GM19438 (cell line): ENCODE measurements around the gene CBX2.

ENCODE experiments used
- ATAC-seq: cut with Tn5 transposase; IDR thresholded peaks from one replicate; pipeline ENCODE4 v1.9.1; 2021; ENCODE audit warnings: low read depth; ENCODE audit not compliant: unreplicated experiment

The CBX2 gene

GRCh38 chr17:79785900-79786810 lies 8.2 kb downstream of the CBX2 start:
- ATAC-seq = no peak

GRCh38 chr17:79786930-79787643 lies 9.1 kb downstream of the CBX2 start:
- ATAC-seq = no peak

DNA sequence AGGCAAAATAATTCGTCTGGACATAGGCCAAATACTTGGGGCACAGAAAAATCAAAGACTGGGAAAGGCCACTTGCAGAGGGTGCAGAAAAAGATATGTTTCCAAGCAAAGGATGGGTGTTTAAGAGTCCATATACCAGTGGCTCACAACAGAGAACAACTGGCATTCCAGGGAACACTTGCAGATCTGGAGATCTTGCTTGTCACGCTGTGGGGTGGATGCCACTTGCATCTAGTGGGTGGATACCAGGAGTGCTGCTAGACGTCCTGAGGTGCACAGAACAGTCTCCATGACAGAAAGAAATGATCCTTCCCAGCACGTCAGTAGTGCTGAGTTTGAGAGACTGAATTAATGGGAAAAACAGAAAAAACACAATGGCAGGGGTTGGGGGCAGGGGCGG lies 10.5 kb downstream of the CBX2 start:
- ATAC-seq = no peak

DNA sequence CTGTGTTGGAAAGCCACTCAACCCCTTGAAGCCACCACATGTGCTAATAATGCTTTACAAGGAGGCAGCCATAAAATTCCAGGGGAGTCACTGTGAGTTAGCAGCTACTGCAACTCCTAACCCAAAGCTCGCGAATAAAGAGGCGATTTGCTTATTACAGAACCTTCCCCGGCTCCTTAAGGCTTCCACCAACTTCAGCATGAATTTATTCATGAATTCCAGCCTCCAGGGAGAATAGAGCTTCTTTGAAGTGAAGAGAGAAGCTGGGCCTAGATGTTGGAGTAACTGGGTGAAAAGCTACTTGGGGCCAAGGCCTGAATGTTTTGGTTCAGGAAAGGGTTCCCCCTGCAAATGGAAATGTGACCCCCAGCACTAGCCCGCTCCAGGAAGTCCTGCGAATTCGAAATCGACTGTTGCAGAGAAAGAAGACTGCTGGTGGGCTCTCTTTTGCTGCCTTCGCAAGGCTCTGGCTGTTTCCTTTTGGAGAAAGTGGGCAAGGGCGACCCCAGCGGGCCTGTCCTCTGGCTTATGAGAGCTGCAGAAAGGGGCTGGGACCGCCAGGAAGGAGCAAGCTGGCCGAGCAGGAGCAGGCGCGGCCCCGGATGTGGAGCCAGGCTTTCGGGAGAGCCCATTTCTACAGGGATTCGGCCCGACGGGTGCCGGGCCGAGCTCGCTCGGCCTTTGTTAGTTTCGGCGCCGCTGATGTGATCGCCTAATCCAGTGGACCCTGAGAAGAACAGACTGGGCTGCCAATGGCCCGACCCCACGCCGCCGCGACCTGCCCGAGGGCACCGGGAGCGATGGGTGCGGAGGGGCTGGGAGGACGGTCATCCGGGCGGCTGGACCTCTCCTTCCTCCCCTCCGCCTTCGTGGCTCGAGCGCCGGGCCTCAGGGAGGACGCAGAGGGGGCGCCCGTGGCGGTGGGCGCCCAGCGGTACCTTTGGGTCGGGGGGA lies 11.3 kb downstream of the CBX2 start:
- ATAC-seq = no peak

- no peak for ATAC-seq
Observed at GRCh38 chr17:79789943-79790804, 12.2 kb downstream of the CBX2 start.

- ATAC-seq = no peak
Observed at GRCh38 chr17:79790805-79791734, 13.1 kb downstream of the CBX2 start.

DNA sequence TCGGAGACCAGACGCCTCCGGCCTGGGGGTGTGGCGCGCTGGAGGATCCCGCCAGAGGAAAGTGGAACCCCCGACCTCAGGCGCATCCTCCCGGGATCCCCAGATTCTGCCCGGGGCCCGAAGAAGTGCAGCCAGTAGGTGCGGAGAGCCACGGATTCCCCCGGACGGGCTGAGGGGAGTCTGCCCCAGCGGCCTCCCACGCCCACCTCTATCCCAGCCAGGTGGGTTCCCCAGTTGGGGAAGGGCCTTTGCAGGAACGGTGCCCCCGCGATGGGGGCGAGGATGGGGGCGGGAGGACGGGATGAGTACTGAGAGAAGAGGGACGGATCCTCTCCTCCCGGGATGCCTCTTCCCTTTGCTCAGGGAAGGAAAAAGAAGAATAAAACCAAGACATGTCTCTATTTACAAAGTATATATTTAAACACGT lies 13.8 kb downstream of the CBX2 start:
- ATAC-seq = no peak

GRCh38 chr17:79792341-79792871 lies 14.5 kb downstream of the CBX2 start:
- ATAC-seq = no peak

GRCh38 chr17:79792984-79793923 lies 15.3 kb downstream of the CBX2 start:
- ATAC-seq = no peak

GRCh38 chr17:79793924-79794304 lies 16.0 kb downstream of the CBX2 start:
- no peak for ATAC-seq

- ATAC-seq = no peak
Observed at GRCh38 chr17:79794659-79795511, 16.9 kb downstream of the CBX2 start.

DNA sequence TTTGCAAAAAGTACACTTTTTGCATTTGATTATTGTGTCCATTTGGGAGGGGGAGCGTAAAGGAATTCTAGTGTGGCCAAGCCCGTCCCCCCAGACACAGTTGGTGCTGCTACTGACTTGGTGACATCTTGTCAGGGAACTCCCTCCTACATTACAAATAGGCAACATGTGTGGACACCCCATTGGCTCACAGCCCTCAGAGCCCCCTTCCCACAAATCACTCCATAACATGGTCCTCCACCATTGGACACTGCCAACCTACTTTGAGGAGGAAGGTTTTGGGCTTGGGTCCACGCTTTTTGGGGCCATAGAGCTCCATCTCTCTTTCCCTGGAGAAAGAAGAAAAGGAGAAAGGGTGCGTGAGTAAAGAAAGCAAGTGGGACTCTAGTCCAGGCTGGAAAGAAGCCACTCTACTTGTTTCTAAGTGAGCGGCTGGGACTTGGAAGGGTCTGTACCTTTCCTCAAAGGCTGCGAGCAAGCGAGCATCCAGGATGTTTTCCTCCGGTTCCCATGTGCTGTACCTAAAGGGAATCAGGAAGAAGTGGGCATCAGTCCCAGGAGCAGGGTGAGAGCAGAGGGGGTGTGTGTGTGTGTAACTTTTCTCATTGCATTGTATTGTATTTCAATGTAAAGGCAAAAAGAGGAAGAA lies 18.0 kb downstream of the CBX2 start:
- ATAC-seq = no peak

DNA sequence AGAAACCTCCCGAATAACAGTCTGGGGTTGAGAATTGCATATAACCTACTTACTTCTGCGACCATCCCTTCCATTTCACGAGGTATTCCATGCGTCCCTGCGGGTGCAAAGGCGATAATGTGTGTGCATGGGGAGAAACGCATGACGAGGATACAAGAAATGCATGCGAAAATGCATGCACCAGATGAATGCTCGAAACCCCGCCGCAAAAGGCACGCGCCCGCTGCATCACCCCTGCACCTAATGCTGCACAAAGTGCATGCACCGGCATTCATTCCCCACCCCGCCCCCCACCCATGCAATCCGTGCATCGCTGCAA lies 18.5 kb downstream of the CBX2 start:
- ATAC-seq = no peak

DNA sequence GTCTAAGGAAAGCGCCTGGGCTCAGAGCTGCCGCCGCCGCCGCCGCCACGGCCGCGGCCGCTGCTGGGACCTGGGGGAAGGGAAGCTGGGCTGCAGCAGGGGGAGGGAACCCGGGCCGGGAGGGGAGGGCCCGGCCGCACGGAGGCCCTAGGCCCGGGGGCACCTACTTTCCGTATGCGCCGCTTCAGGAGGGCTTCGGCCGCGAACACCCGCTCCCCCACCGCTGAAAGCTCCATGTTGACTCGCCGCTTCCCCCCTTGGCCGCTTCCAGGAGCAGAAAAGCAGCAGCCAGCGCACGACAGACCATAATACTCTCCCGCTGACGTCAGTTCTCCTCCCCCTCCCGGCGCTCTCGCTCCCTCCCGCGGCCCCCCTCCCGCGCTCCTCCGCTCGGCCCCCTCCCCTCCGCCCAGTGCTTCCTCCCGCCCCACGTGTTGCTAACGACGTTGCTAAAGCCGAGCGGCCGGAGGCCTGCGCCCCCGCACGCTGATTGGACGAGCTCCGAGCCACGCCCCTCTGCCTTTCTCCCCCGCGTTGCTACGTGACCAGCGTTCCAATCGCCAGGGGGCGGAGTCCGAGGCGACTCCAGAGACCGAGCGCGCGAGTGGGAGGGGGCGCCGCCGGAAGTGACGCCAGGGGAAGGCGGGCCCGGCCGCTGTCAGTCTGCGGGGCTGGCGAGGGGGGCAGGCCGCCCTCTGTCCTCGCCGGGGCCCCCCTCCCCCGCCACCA lies 19.0 kb downstream of the CBX2 start, which contains the start of gene CBX8:
Gene CBX8, minus strand, starts transcription at position 315 of the 729 bp plus-strand sequence. Its CDS starts 79 bp downstream, at position 236.
- peak; percentile 84 for ATAC-seq
